Left lung (tissue), 10 donors: Measurements from ENCODE around the gene CTNNA3. TPM values are rescaled to one million over a fixed set of nuclear protein-coding genes. Genes with fewer than 3 reads are reported as not detected.
"Not testable (repeated sequence)": the region's sequence is repeated elsewhere in the genome, so short reads cannot be mapped to it uniquely, and the experiment has no call there.

Experiments used
- ATAC-seq: fragments of 200-7000 bp; cut with Tn5 transposase; one replicate; pipeline ENCODE4 v1.9.1; 2020; ENCODE audit warnings: moderate library complexity
- DNase-seq, 4 donors: peaks; one replicate each; pipeline ENCODE4 v3.0.0-alpha.2; 2013 to 2020
- H3K27ac ChIP-seq, 2 donors: fragments of 200-600 bp; sonication (generic) in 1 of 2; one replicate each; pipeline versions ENCODE4 v1.5.0 to v1.8.0; 2020 to 2021
- H3K27me3 ChIP-seq, 2 donors: fragments of 200-600 bp; sonication (generic) in 1 of 2; one replicate each; pipeline versions ENCODE4 v1.5.0 to v1.8.0; 2020 to 2021
- H3K36me3 ChIP-seq, 2 donors: fragments of 200-600 bp; sonication (generic) in 1 of 2; one replicate each; pipeline versions ENCODE4 v1.5.0 to v1.8.0; 2020 to 2021
- H3K4me1 ChIP-seq, 2 donors: fragments of 200-600 bp; one replicate each; pipeline ENCODE4 v1.8.0; 2021
- H3K4me3 ChIP-seq, 2 donors: fragments of 200-600 bp; sonication (generic) in 1 of 2; one replicate each; pipeline versions ENCODE4 v1.5.0 to v1.8.0; 2020 to 2021; ENCODE audit warnings: mild to moderate bottlenecking in 1 of 2
- H3K9me3 ChIP-seq, 2 donors: fragments of 200-600 bp; sonication (generic) in 1 of 2; one replicate each; pipeline versions ENCODE4 v1.5.0 to v1.8.0; 2020 to 2021
- CTCF ChIP-seq, 2 donors: fragments of 200-600 bp; sonication (generic) in 1 of 2; IDR thresholded peaks; one replicate each; pipeline versions ENCODE4 v1.5.0 to v1.8.0; 2021; ENCODE audit warnings: antibody characterized with exemption in 2 of 2
- intact Hi-C, 2 donors: fragments of 100-400 bp; cut with DNase I; formaldehyde crosslinking; loops; one replicate each; pipeline versions ENCODE4 v1.11.2 to v1.14.2; 2022
- polyA plus RNA-seq, 6 donors: library from polyadenylated mRNA; unstranded; fragments of 120-200 nt; gene quantifications; one replicate each; pipeline ENCODE4 v1.2.1, GENCODE V29; 2013; ENCODE audit not compliant: insufficient read length in 6 of 6
- total RNA-seq, 2 donors: library from RNA; stranded (reverse); fragmentation: NEBNext Ultra II Directional; extraction: Animal tissue kit (Norgen Biotek cat#: 25700); gene quantifications; one replicate each; pipeline ENCODE4 v1.2.1, GENCODE V29; 2021
- donor health status: DM: no; HTN: yes; CAD: no.
- donor health status: DM: no; HTN: no; CAD: no.

The CTNNA3 gene
- total and polyA plus RNA-seq, 8 donors: 1.1 to 8.2 (median 6.6) TPM; not detected in 1

DNA sequence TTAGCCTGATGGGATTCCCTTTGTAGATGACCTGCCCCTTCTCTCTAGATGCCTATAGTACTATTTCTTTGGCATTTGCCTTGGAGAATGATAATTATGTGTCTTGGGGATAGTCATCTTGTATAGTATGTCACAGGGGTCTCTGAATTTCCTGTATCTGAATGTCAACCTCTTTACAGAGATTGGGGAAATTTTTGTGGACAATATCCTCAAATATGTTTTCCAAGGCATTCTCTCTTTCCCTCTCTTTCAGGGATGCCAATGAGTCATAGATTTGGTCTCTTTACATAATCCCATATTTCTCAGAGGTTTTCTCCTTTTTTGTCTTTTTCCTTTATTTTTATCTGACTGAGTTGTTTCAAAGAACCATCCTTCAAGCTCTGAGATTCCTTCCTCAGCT lies 99.4 kb downstream of the CTNNA3 start:
- intact Hi-C loops: no loop called here
- H3K4me3 ChIP-seq: no peak overlapping the region
- DNase-seq: no peak
- TF ChIP-seq CTCF (IDR thresholded peaks at IDR 0.05): no peak
- no peaks in the 10 kb centered on the region for H3K36me3 ChIP-seq
- peaks cover 0 to 16% of the 10 kb centered on the region in 2 donors for H3K9me3 ChIP-seq
- H3K4me1 ChIP-seq: no peaks in the 10 kb centered on the region
- H3K27ac ChIP-seq: no peak overlapping the region
- H3K27me3 ChIP-seq: no peaks in the 10 kb centered on the region
- ATAC-seq: no peak

- H3K27ac ChIP-seq: no peak overlapping the region
- no peak for ATAC-seq
- H3K36me3 ChIP-seq: no peaks in the 10 kb centered on the region
- H3K4me3 ChIP-seq: no peak overlapping the region
- intact Hi-C loops: no loop called here
- peaks cover 0 to 38% of the 10 kb centered on the region in 2 donors for H3K9me3 ChIP-seq
- DNase-seq: no peak
- H3K27me3 ChIP-seq: no peaks in the 10 kb centered on the region
- no peak for TF ChIP-seq CTCF (IDR thresholded peaks at IDR 0.05)
- H3K4me1 ChIP-seq: no peaks in the 10 kb centered on the region
Observed at GRCh38 chr10:67587771-67588170, 108.2 kb downstream of the CTNNA3 start.

DNA sequence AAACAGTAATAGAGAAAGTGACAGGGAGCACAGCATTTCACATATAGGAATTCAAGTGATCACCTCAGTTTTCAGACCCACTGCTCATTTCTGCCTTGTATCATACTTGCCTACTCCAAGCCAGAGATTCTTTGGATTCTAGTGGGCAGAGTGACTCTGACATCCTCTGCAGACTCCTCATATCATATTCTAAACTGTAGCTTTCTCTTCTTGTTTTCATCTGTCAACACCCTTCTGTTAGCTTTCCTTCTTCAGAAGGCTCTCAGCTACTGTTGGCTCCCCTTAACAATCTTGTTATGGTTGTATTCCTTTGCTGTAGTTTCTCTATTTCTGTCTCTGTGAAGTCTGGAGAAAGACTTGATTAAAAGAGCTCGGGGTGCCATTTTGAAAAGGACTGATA lies 120.5 kb downstream of the CTNNA3 start:
- no peaks in the 10 kb centered on the region for H3K9me3 ChIP-seq
- DNase-seq (no peak), ATAC-seq (no peak)
- no peaks in the 10 kb centered on the region for H3K27me3 ChIP-seq
- no peaks in the 10 kb centered on the region for H3K4me1 ChIP-seq
- intact Hi-C loops: no loop called here
- TF ChIP-seq CTCF (IDR thresholded peaks at IDR 0.05): no peak
- H3K36me3 ChIP-seq: no peaks in the 10 kb centered on the region
- H3K4me3 ChIP-seq: no peak overlapping the region
- no peak overlapping the region for H3K27ac ChIP-seq

GRCh38 chr10:67573484-67573883 lies 122.5 kb downstream of the CTNNA3 start:
- ATAC-seq (no peak), DNase-seq (no peak)
- no peak for TF ChIP-seq CTCF (IDR thresholded peaks at IDR 0.05)
- no peaks in the 10 kb centered on the region for H3K9me3 ChIP-seq
- intact Hi-C loops: no loop called here
- H3K4me1 ChIP-seq: no peaks in the 10 kb centered on the region
- no peak overlapping the region for H3K27ac ChIP-seq
- no peaks in the 10 kb centered on the region for H3K27me3 ChIP-seq
- H3K36me3 ChIP-seq: no peaks in the 10 kb centered on the region
- no peak overlapping the region for H3K4me3 ChIP-seq

DNA sequence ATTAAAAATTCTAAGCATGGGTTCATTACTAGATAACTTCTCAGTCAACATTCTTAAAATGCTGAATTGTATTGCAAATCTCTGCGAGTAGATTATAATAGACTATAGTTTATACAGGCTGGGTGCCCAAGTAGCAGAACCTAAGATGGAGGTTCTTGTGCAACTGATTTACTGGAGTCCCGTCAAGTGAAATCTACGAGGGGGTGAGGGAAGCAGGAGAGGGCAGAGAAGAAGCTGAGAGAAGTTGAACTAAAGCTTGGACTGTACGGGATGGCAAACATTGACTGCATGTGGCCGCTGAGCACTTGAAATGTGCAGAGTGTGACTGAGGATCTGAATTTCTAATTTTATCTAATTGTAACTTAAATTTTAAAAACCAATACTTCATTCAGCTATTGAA lies 124.5 kb downstream of the CTNNA3 start:
- no peak overlapping the region for H3K4me3 ChIP-seq
- intact Hi-C loops: no loop called here
- no peak overlapping the region for H3K27ac ChIP-seq
- peak; percentile 81 for ATAC-seq
- no peaks in the 10 kb centered on the region for H3K36me3 ChIP-seq
- no peak for TF ChIP-seq CTCF (IDR thresholded peaks at IDR 0.05)
- H3K9me3 ChIP-seq: no peaks in the 10 kb centered on the region
- H3K27me3 ChIP-seq: no peaks in the 10 kb centered on the region
- H3K4me1 ChIP-seq: no peaks in the 10 kb centered on the region
- DNase-seq: no peak

- H3K27ac ChIP-seq, ATAC-seq, H3K4me3 ChIP-seq, H3K4me1 ChIP-seq, H3K36me3 ChIP-seq, intact Hi-C loops, H3K27me3 ChIP-seq: not testable (repeated sequence)
- peaks cover 0 to 12% of the 10 kb centered on the region in 2 donors for H3K9me3 ChIP-seq
- peak in 1 of 4 donors; percentile 24 for DNase-seq
Observed at GRCh38 chr10:67558311-67558710, 137.7 kb downstream of the CTNNA3 start.
